HepG2 (cell line): Measurements from ENCODE around the gene FBXL7. TPM values are rescaled to one million over a fixed set of nuclear protein-coding genes. Genes with fewer than 3 reads are reported as not detected.

Experiments used
- ATAC-seq: fragments of 200-7000 bp; cut with Tn5 transposase; 3 replicates; pipeline ENCODE4 v1.9.1; 2020; ENCODE audit warnings: mild to moderate bottlenecking, moderate library complexity
- BruUV-seq: library from RNA; stranded (reverse); fragments of 400-500 nt; replicated peaks from 2 replicates; lab custom pipeline; 2021; lab: Mats Ljungman, UMichigan
- CTCF ChIA-PET: fragments of 300-600 bp; formaldehyde crosslinking; extraction: SDS; loops from one replicate; lab custom pipeline; 2021; ENCODE audit warnings: low total read pairs, inconsistent platforms, low intra/inter-chr PET ratio; lab: Yijun Ruan, JAX
- POLR2A ChIA-PET: fragments of 350-600 bp; sonication (Branson Sonifier 250); formaldehyde crosslinking; loops from one replicate; lab custom pipeline; 2020; ENCODE audit warnings: antibody characterized with exemption, inconsistent platforms; lab: Yijun Ruan, JAX
- DNase-seq: peaks from one replicate; pipeline ENCODE4 v3.0.0-alpha.2; 2015; ENCODE audit warnings: low spot score
- FAIRE-seq: peaks from 3 replicates; lab custom pipeline; 2011; peaks lifted over from hg19 to GRCh38; lab: Jason Lieb, UNC
- H2AFZ ChIP-seq: one replicate; pipeline ENCODE4 v1.6.1; 2011; ENCODE audit warnings: low read length, inconsistent platforms
- H3K27ac ChIP-seq: fragments of 300-600 bp; 3 replicates; pipeline ENCODE4 v1.8.0; 2011; ENCODE audit warnings: mixed run types, mild to moderate bottlenecking, mixed read lengths, low read length, inconsistent platforms; ENCODE audit not compliant: insufficient read depth; ENCODE audit errors: extremely low read length
- H3K27me3 ChIP-seq, 2 experiments: fragments of 200-600 bp in 1 of 2; 2 replicates in 1 of 2; 3 replicates in 1 of 2; pipeline versions ENCODE4 v1.6.0 to v1.8.0; 2011; ENCODE audit warnings: low read length in 2 of 2, mild to moderate bottlenecking in 2 of 2, moderate library complexity in 2 of 2, inconsistent platforms in 1 of 2; ENCODE audit not compliant: insufficient read depth in 2 of 2, control insufficient read depth in 1 of 2
- H3K36me3 ChIP-seq, 2 experiments: fragments of 200-600 bp in 1 of 2; replicated peaks in 1 of 2; 2 replicates in 1 of 2; 3 replicates in 1 of 2; pipeline versions ENCODE4 v1.5.1 to v1.8.0; 2011; ENCODE audit warnings: low read length in 2 of 2, inconsistent platforms in 1 of 2; ENCODE audit not compliant: insufficient read depth in 2 of 2, control insufficient read depth in 1 of 2
- H3K4me1 ChIP-seq: 2 replicates; pipeline ENCODE4 v1.5.1; 2012; ENCODE audit warnings: low read length, inconsistent platforms; ENCODE audit not compliant: insufficient read depth
- H3K4me2 ChIP-seq: 2 replicates; pipeline ENCODE4 v1.6.0; 2011; ENCODE audit warnings: low read depth, low read length, inconsistent platforms
- H3K4me3 ChIP-seq, 3 experiments: fragments of 200-600 bp in 1 of 3; sonication (generic), shearing (Covaris generic) in 1 of 3; replicated peaks in 1 of 3; 2 replicates each; pipeline ENCODE4 v1.5.1; 2011 to 2016; ENCODE audit warnings: low read length in 3 of 3, inconsistent platforms in 2 of 3, low read depth in 2 of 3, mild to moderate bottlenecking in 2 of 3, control low read depth in 1 of 3, mixed read lengths in 1 of 3; ENCODE audit not compliant: insufficient read depth in 1 of 3
- H3K79me2 ChIP-seq: one replicate; pipeline ENCODE4 v1.6.1; 2011; ENCODE audit warnings: low read length, inconsistent platforms; ENCODE audit not compliant: insufficient read depth
- H3K9ac ChIP-seq: 2 replicates; pipeline ENCODE4 v1.6.0; 2011; ENCODE audit warnings: mild to moderate bottlenecking, low read depth, low read length, inconsistent platforms; ENCODE audit not compliant: insufficient read depth
- H3K9me3 ChIP-seq: 2 replicates; pipeline ENCODE4 v1.5.1; 2012; ENCODE audit warnings: mild to moderate bottlenecking, low read length
- H4K20me1 ChIP-seq: 2 replicates; pipeline ENCODE4 v1.6.0; 2011; ENCODE audit warnings: inconsistent platforms, mild to moderate bottlenecking, low read length, moderate library complexity; ENCODE audit not compliant: insufficient read depth
- ATF7 ChIP-seq, 2 experiments: fragments of 450-650 bp in 1 of 2; sonication (generic) in 1 of 2; formaldehyde crosslinking in 1 of 2; IDR thresholded peaks; 2 replicates each; pipeline versions ENCODE4 v1.4.0 to v1.6.1; 2016 to 2020; ENCODE audit warnings: antibody characterized with exemption in 1 of 2, mild to moderate bottlenecking in 1 of 2, missing genetic modification reagents in 1 of 2
- ELF1 ChIP-seq: sonication (generic); formaldehyde crosslinking; IDR thresholded peaks from 2 replicates; pipeline ENCODE4 v1.4.0; 2020; ENCODE audit warnings: missing genetic modification reagents
- HCFC1 ChIP-seq: fragments of 150-350 bp; IDR thresholded peaks from 2 replicates; pipeline ENCODE4 v1.6.1; 2014; ENCODE audit warnings: low read depth, low read length
- MAFF ChIP-seq: IDR thresholded peaks from 2 replicates; pipeline ENCODE4 v1.6.1; 2011; ENCODE audit warnings: low read depth, low read length, improper control_type of control experiment
- MAFG ChIP-seq: sonication (generic); formaldehyde crosslinking; IDR thresholded peaks from 2 replicates; pipeline ENCODE4 v1.5.1; 2020; ENCODE audit warnings: mild to moderate bottlenecking, missing genetic modification reagents
- MAFK ChIP-seq, 2 experiments: IDR thresholded peaks in 1 of 2; conservative IDR thresholded peaks in 1 of 2; 2 replicates each; pipeline ENCODE4 v1.6.1; 2011; ENCODE audit warnings: improper control_type of control experiment in 2 of 2, low read length in 2 of 2
- MYNN ChIP-seq: sonication (generic); formaldehyde crosslinking; IDR thresholded peaks from 2 replicates; pipeline ENCODE4 v1.4.0; 2020; ENCODE audit warnings: mild to moderate bottlenecking, low read depth, missing genetic modification reagents
- ZNF44 ChIP-seq: sonication (generic); formaldehyde crosslinking; IDR thresholded peaks from 2 replicates; pipeline ENCODE4 v1.5.1; 2020; ENCODE audit warnings: mild to moderate bottlenecking, missing genetic modification reagents
- ZNF589 ChIP-seq: sonication (generic); formaldehyde crosslinking; conservative IDR thresholded peaks from 2 replicates; pipeline ENCODE4 v1.8.0; 2022; ENCODE audit warnings: mild to moderate bottlenecking, moderate library complexity, missing genetic modification reagents
- ZNF703 ChIP-seq: sonication (generic); formaldehyde crosslinking; IDR thresholded peaks from 2 replicates; pipeline ENCODE4 v1.5.1; 2020; ENCODE audit warnings: missing genetic modification reagents, mild to moderate bottlenecking, moderate library complexity, borderline replicate concordance
- WGBS: methylation state at CpG from one replicate; pipeline ENCODE4 v1.1.6; 2017; ENCODE audit warnings: low lambda C conversion rate; 5-methylcytosine and 5-hydroxymethylcytosine counted together
- in situ Hi-C: cut with HindIII; loops from 2 replicates; pipeline ENCODE4 v1.10.0; 2017; ENCODE audit warnings: low pct_unique_long_range_greater_than_20kb; ENCODE audit not compliant: extremely low pct_ligation_motif_present
- intact Hi-C: fragments of 100-400 bp; cut with micrococcal nuclease; formaldehyde crosslinking; loops from one replicate; pipeline ENCODE4 v1.10.0; 2022; ENCODE audit not compliant: unreplicated experiment
- polyA plus RNA-seq, 8 experiments: library from polyadenylated mRNA; depleted of rRNA in 3 of 8; stranded (reverse) in 7 of 8; unstranded in 1 of 8; fragments of >200 nt; fragmentation: Illumina TruSeq in 4 of 8; extraction: Trizol in 4 of 8; gene quantifications; 2 replicates each; pipeline versions ENCODE4 v1.2.1 to v1.2.3, GENCODE V29; 2011 to 2016; ENCODE audit warnings: low read depth in 4 of 8, missing spikeins in 1 of 8, mixed read lengths in 1 of 8; ENCODE audit not compliant: insufficient read depth in 1 of 8
- total RNA-seq, 5 experiments: library from RNA; depleted of rRNA; stranded (reverse); fragments of >200 nt; fragmentation: Illumina TruSeq; extraction: Trizol; gene quantifications; 2 replicates each; pipeline ENCODE4 v1.2.3, GENCODE V29; 2016; ENCODE audit warnings: low read depth in 1 of 5
- TF ChIP-seq, protein P1 (sequence below): sonication (generic); formaldehyde crosslinking; IDR thresholded peaks from 2 replicates; pipeline ENCODE4 v1.8.0; 2022; ENCODE audit warnings: mild to moderate bottlenecking, missing genetic modification reagents, borderline replicate concordance
- TF ChIP-seq, protein P2 (sequence below): sonication (generic); formaldehyde crosslinking; IDR thresholded peaks from 2 replicates; pipeline ENCODE4 v1.4.0; 2020; ENCODE audit warnings: mild to moderate bottlenecking, low read depth, missing genetic modification reagents
- TF ChIP-seq, protein P3 (sequence below): sonication (generic); formaldehyde crosslinking; IDR thresholded peaks from 2 replicates; pipeline ENCODE4 v1.4.0; 2020; ENCODE audit warnings: mild to moderate bottlenecking, missing genetic modification reagents, borderline replicate concordance

Gene FBXL7
- total and polyA plus RNA-seq, 2 of the 13 experiments (the other 11 are each of a cell fraction or from before 2014, with no cell fraction given): 0.07 TPM; not detected in 1

DNA sequence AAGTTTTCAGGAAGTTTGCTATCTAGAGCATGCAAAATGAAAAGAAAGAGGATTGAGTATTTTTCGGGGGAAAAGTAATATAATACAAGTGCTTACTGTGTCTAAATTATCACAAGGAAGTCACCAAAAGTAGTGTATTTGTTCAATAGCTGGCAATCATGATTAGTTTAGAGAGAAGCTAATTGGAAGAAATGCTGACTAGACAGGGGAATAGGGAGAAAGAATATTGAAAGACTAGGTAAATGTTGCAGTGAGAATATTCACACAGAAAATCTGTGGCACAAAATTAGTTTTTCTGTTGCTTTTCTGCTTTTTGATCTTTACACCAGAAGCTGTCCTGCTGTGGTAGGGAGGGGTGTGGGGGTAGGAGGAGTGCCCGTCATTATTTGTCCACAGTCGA, 440.9 kb downstream of the FBXL7 start:
- Histone ChIP-seq H3K9me3 (no peaks in the 10 kb centered on the region), H3K27ac (no peak overlapping the region), H3K36me3 (no peaks in the 10 kb centered on the region), H4K20me1 (no peaks in the 10 kb centered on the region), H3K4me2 (no peak overlapping the region), H3K9ac (no peak overlapping the region), H3K4me3 (no peak overlapping the region), H3K79me2 (no peaks in the 10 kb centered on the region), H3K4me1 (no peaks in the 10 kb centered on the region), H2AFZ (no peak overlapping the region), H3K27me3 (no peaks in the 10 kb centered on the region)
- FAIRE-seq (no peak), DNase-seq (no peak), ATAC-seq (no peak)
- ChIA-PET POLR2A (no interaction called here), CTCF (no interaction called here)
- TF ChIP-seq ZNF44 (CRISPR knock-in tag) (no peak), MAFG (CRISPR knock-in tag) (no peak), MAFK (conservative IDR thresholded peaks at IDR 0.05 in 1 of 2, IDR thresholded peaks at IDR 0.05 in 1 of 2; ENCODE audit: low read length in 2 of 2) (peak; percentile 23 to 64; a peak in 2 of 4 replicates), ATF7 (IDR thresholded peaks at IDR 0.05) (no peak), ATF7 (CRISPR knock-in tag; IDR thresholded peaks at IDR 0.05) (no peak), ZNF703 (CRISPR knock-in tag) (no peak), MYNN (CRISPR knock-in tag) (no peak), ELF1 (CRISPR knock-in tag) (no peak), HCFC1 (no peak), ZNF589 (CRISPR knock-in tag) (no peak), MAFF (peak; percentile 57)
- TF ChIP-seq, protein P1, sequence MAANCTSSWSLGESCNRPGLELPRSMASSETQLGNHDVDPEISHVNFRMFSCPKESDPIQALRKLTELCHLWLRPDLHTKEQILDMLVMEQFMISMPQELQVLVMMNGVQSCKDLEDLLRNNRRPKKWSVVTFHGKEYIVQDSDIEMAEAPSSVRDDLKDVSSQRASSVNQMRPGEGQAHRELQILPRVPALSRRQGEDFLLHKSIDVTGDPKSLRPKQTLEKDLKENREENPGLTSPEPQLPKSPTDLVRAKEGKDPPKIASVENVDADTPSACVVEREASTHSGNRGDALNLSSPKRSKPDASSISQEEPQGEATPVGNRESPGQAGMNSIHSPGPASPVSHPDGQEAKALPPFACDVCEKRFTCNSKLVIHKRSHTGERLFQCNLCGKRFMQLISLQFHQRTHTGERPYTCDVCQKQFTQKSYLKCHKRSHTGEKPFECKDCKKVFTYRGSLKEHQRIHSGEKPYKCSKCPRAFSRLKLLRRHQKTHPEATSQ (CRISPR knock-in tag): no peak
- TF ChIP-seq, protein P2, sequence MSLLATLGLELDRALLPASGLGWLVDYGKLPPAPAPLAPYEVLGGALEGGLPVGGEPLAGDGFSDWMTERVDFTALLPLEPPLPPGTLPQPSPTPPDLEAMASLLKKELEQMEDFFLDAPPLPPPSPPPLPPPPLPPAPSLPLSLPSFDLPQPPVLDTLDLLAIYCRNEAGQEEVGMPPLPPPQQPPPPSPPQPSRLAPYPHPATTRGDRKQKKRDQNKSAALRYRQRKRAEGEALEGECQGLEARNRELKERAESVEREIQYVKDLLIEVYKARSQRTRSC: no peak
- TF ChIP-seq, protein P3, sequence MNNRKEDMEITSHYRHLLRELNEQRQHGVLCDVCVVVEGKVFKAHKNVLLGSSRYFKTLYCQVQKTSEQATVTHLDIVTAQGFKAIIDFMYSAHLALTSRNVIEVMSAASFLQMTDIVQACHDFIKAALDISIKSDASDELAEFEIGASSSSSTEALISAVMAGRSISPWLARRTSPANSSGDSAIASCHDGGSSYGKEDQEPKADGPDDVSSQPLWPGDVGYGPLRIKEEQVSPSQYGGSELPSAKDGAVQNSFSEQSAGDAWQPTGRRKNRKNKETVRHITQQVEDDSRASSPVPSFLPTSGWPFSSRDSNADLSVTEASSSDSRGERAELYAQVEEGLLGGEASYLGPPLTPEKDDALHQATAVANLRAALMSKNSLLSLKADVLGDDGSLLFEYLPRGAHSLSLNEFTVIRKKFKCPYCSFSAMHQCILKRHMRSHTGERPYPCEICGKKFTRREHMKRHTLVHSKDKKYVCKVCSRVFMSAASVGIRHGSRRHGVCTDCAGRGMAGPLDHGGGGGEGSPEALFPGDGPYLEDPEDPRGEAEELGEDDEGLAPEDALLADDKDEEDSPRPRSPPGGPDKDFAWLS (CRISPR knock-in tag): no peak
- BruUV-seq: no TSS peak
- intact Hi-C loops (no loop called here), in situ Hi-C loops (no loop called here)
- WGBS: 0% methylated on average over 3 of the region's 3 CpGs
